HepG2 (cell line): ENCODE data around the gene C19orf38. TPM values are rescaled to one million over a fixed set of nuclear protein-coding genes. Genes with fewer than 3 reads are reported as not detected.
"Not testable (repeated sequence)": the region's sequence is repeated elsewhere in the genome, so short reads cannot be mapped to it uniquely, and the experiment has no call there.

Experiments
- ATAC-seq: fragments of 200-7000 bp; cut with Tn5 transposase; 3 replicates; pipeline ENCODE4 v1.9.1; 2020; ENCODE audit warnings: mild to moderate bottlenecking, moderate library complexity
- BruUV-seq: library from RNA; stranded (reverse); fragments of 400-500 nt; replicated peaks from 2 replicates; lab custom pipeline; 2021; lab: Mats Ljungman, UMichigan
- CTCF ChIA-PET: fragments of 300-600 bp; formaldehyde crosslinking; extraction: SDS; loops from one replicate; lab custom pipeline; 2021; ENCODE audit warnings: low total read pairs, inconsistent platforms, low intra/inter-chr PET ratio; lab: Yijun Ruan, JAX
- POLR2A ChIA-PET: fragments of 350-600 bp; sonication (Branson Sonifier 250); formaldehyde crosslinking; loops from one replicate; lab custom pipeline; 2020; ENCODE audit warnings: antibody characterized with exemption, inconsistent platforms; lab: Yijun Ruan, JAX
- DNase-seq: peaks from one replicate; pipeline ENCODE4 v3.0.0-alpha.2; 2015; ENCODE audit warnings: low spot score
- FAIRE-seq: peaks from 3 replicates; lab custom pipeline; 2011; peaks lifted over from hg19 to GRCh38; lab: Jason Lieb, UNC
- H2AFZ ChIP-seq: one replicate; pipeline ENCODE4 v1.6.1; 2011; ENCODE audit warnings: low read length, inconsistent platforms
- H3K27ac ChIP-seq: fragments of 300-600 bp; 3 replicates; pipeline ENCODE4 v1.8.0; 2011; ENCODE audit warnings: mixed run types, mild to moderate bottlenecking, mixed read lengths, low read length, inconsistent platforms; ENCODE audit not compliant: insufficient read depth; ENCODE audit errors: extremely low read length
- H3K27me3 ChIP-seq, 2 experiments: fragments of 200-600 bp in 1 of 2; 2 replicates in 1 of 2; 3 replicates in 1 of 2; pipeline versions ENCODE4 v1.6.0 to v1.8.0; 2011; ENCODE audit warnings: low read length in 2 of 2, mild to moderate bottlenecking in 2 of 2, moderate library complexity in 2 of 2, inconsistent platforms in 1 of 2; ENCODE audit not compliant: insufficient read depth in 2 of 2, control insufficient read depth in 1 of 2
- H3K36me3 ChIP-seq, 2 experiments: fragments of 200-600 bp in 1 of 2; replicated peaks in 1 of 2; 2 replicates in 1 of 2; 3 replicates in 1 of 2; pipeline versions ENCODE4 v1.5.1 to v1.8.0; 2011; ENCODE audit warnings: low read length in 2 of 2, inconsistent platforms in 1 of 2; ENCODE audit not compliant: insufficient read depth in 2 of 2, control insufficient read depth in 1 of 2
- H3K4me1 ChIP-seq: 2 replicates; pipeline ENCODE4 v1.5.1; 2012; ENCODE audit warnings: low read length, inconsistent platforms; ENCODE audit not compliant: insufficient read depth
- H3K4me2 ChIP-seq: 2 replicates; pipeline ENCODE4 v1.6.0; 2011; ENCODE audit warnings: low read depth, low read length, inconsistent platforms
- H3K4me3 ChIP-seq, 3 experiments: fragments of 200-600 bp in 1 of 3; sonication (generic), shearing (Covaris generic) in 1 of 3; replicated peaks in 1 of 3; 2 replicates each; pipeline ENCODE4 v1.5.1; 2011 to 2016; ENCODE audit warnings: low read length in 3 of 3, inconsistent platforms in 2 of 3, low read depth in 2 of 3, mild to moderate bottlenecking in 2 of 3, control low read depth in 1 of 3, mixed read lengths in 1 of 3; ENCODE audit not compliant: insufficient read depth in 1 of 3
- H3K79me2 ChIP-seq: one replicate; pipeline ENCODE4 v1.6.1; 2011; ENCODE audit warnings: low read length, inconsistent platforms; ENCODE audit not compliant: insufficient read depth
- H3K9ac ChIP-seq: 2 replicates; pipeline ENCODE4 v1.6.0; 2011; ENCODE audit warnings: mild to moderate bottlenecking, low read depth, low read length, inconsistent platforms; ENCODE audit not compliant: insufficient read depth
- H3K9me3 ChIP-seq: 2 replicates; pipeline ENCODE4 v1.5.1; 2012; ENCODE audit warnings: mild to moderate bottlenecking, low read length
- H4K20me1 ChIP-seq: 2 replicates; pipeline ENCODE4 v1.6.0; 2011; ENCODE audit warnings: inconsistent platforms, mild to moderate bottlenecking, low read length, moderate library complexity; ENCODE audit not compliant: insufficient read depth
- CREB1 ChIP-seq, 2 experiments: fragments of 450-650 bp in 1 of 2; IDR thresholded peaks; 2 replicates each; pipeline ENCODE4 v1.6.1; 2016 to 2017; ENCODE audit warnings: control low read depth in 1 of 2, mild to moderate bottlenecking in 1 of 2, missing compliant biosample characterization in 1 of 2, missing genetic modification characterization in 1 of 2
- GATAD2A ChIP-seq: IDR thresholded peaks from 2 replicates; pipeline ENCODE4 v1.6.1; 2016
- KMT2A ChIP-seq: sonication (generic); formaldehyde crosslinking; IDR thresholded peaks from 2 replicates; pipeline ENCODE4 v1.4.0; 2020; ENCODE audit warnings: missing genetic modification reagents
- RAD21 ChIP-seq: fragments of 450-650 bp; formaldehyde crosslinking; IDR thresholded peaks from 2 replicates; pipeline ENCODE4 v1.5.0; 2020; ENCODE audit warnings: mild to moderate bottlenecking
- YY1 ChIP-seq: IDR thresholded peaks from 2 replicates; pipeline ENCODE4 v1.6.1; 2011; ENCODE audit warnings: low read length, low read depth, moderate library complexity, mild to moderate bottlenecking; ENCODE audit not compliant: insufficient read depth, insufficient replicate concordance
- ZNF121 ChIP-seq: sonication (generic); formaldehyde crosslinking; IDR thresholded peaks from 2 replicates; pipeline ENCODE4 v1.5.0; 2020; ENCODE audit warnings: mild to moderate bottlenecking, missing genetic modification reagents
- ZNF740 ChIP-seq: sonication (generic); formaldehyde crosslinking; IDR thresholded peaks from 2 replicates; pipeline ENCODE4 v1.4.0; 2020; ENCODE audit warnings: missing genetic modification reagents
- ZNF800 ChIP-seq: sonication (generic); formaldehyde crosslinking; IDR thresholded peaks from 2 replicates; pipeline ENCODE4 v1.4.0; 2020; ENCODE audit warnings: missing genetic modification reagents
- WGBS: methylation state at CpG from one replicate; pipeline ENCODE4 v1.1.6; 2017; ENCODE audit warnings: low lambda C conversion rate; 5-methylcytosine and 5-hydroxymethylcytosine counted together
- in situ Hi-C: cut with HindIII; loops from 2 replicates; pipeline ENCODE4 v1.10.0; 2017; ENCODE audit warnings: low pct_unique_long_range_greater_than_20kb; ENCODE audit not compliant: extremely low pct_ligation_motif_present
- intact Hi-C: fragments of 100-400 bp; cut with micrococcal nuclease; formaldehyde crosslinking; loops from one replicate; pipeline ENCODE4 v1.10.0; 2022; ENCODE audit not compliant: unreplicated experiment
- polyA plus RNA-seq, 8 experiments: library from polyadenylated mRNA; depleted of rRNA in 3 of 8; stranded (reverse) in 7 of 8; unstranded in 1 of 8; fragments of >200 nt; fragmentation: Illumina TruSeq in 4 of 8; extraction: Trizol in 4 of 8; gene quantifications; 2 replicates each; pipeline versions ENCODE4 v1.2.1 to v1.2.3, GENCODE V29; 2011 to 2016; ENCODE audit warnings: low read depth in 4 of 8, missing spikeins in 1 of 8, mixed read lengths in 1 of 8; ENCODE audit not compliant: insufficient read depth in 1 of 8
- total RNA-seq, 5 experiments: library from RNA; depleted of rRNA; stranded (reverse); fragments of >200 nt; fragmentation: Illumina TruSeq; extraction: Trizol; gene quantifications; 2 replicates each; pipeline ENCODE4 v1.2.3, GENCODE V29; 2016; ENCODE audit warnings: low read depth in 1 of 5
- TF ChIP-seq, protein P1 (sequence below): sonication (generic); formaldehyde crosslinking; IDR thresholded peaks from 2 replicates; pipeline ENCODE4 v1.4.0; 2020; ENCODE audit warnings: mild to moderate bottlenecking, missing genetic modification reagents
- TF ChIP-seq, protein P2 (sequence below): sonication (generic); formaldehyde crosslinking; IDR thresholded peaks from 2 replicates; pipeline ENCODE4 v1.4.0; 2020; ENCODE audit warnings: missing genetic modification reagents

C19orf38 gene
- total and polyA plus RNA-seq, 2 of the 13 experiments (the other 11 are each of a cell fraction or from before 2014, with no cell fraction given) = 0.11 TPM; not detected in 1

DNA sequence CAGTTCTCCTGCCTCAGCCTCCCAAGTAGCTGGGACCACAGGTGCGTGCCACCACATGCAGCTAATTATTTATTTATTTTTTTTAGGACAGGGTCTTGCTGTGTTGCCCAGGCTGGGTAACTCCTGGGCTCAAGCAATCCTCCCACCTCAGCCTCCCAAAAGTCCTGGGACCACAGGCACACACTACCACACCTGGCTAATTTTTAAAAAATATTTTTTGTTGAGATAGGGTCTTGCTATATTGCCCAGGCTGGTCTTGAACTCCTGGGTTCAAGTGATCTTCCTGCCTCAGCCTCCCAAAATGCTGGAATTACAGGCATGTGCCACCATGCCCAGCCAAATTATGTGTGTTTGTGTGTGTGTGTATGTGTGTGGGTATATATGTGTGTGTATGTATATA lies 8.7 kb downstream of the C19orf38 start:
- H3K27me3 ChIP-seq, POLR2A ChIA-PET, CTCF ChIA-PET, H2AFZ ChIP-seq, H3K27ac ChIP-seq, H4K20me1 ChIP-seq, H3K9ac ChIP-seq, H3K4me2 ChIP-seq, ATAC-seq, intact Hi-C loops, FAIRE-seq, H3K36me3 ChIP-seq, H3K79me2 ChIP-seq, DNase-seq, in situ Hi-C loops, H3K9me3 ChIP-seq, H3K4me3 ChIP-seq, BruUV-seq: not testable (repeated sequence)
- H3K4me1 ChIP-seq = peaks cover 35% of the 10 kb centered on the region
- WGBS = 45% methylated on average over 1 of the region's 1 CpG
- 0 out of 2 replicates have a peak, but pooled peaks have one; percentile 30 for TF ChIP-seq ZNF121 (CRISPR knock-in tag)

- in situ Hi-C loops = no loop called here
- TF ChIP-seq, protein P1, sequence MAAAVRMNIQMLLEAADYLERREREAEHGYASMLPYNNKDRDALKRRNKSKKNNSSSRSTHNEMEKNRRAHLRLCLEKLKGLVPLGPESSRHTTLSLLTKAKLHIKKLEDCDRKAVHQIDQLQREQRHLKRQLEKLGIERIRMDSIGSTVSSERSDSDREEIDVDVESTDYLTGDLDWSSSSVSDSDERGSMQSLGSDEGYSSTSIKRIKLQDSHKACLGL = no peak
- TF ChIP-seq KMT2A = no peak
- TF ChIP-seq GATAD2A (CRISPR knock-in tag) = 0 out of 2 replicates have a peak, but pooled peaks have one; percentile 19
- no peak for TF ChIP-seq CREB1 (IDR thresholded peaks at IDR 0.05)
- TF ChIP-seq CREB1 (CRISPR knock-in tag; IDR thresholded peaks at IDR 0.05) = no peak
- TF ChIP-seq RAD21 (CRISPR knock-in tag) = no peak
- peak; percentile 35; the same call in 1 of the 2 replicates for TF ChIP-seq ZNF740 (CRISPR knock-in tag)
- no peak for TF ChIP-seq ZNF800 (CRISPR knock-in tag)
- peak; percentile 35 for TF ChIP-seq YY1
- TF ChIP-seq, protein P2, sequence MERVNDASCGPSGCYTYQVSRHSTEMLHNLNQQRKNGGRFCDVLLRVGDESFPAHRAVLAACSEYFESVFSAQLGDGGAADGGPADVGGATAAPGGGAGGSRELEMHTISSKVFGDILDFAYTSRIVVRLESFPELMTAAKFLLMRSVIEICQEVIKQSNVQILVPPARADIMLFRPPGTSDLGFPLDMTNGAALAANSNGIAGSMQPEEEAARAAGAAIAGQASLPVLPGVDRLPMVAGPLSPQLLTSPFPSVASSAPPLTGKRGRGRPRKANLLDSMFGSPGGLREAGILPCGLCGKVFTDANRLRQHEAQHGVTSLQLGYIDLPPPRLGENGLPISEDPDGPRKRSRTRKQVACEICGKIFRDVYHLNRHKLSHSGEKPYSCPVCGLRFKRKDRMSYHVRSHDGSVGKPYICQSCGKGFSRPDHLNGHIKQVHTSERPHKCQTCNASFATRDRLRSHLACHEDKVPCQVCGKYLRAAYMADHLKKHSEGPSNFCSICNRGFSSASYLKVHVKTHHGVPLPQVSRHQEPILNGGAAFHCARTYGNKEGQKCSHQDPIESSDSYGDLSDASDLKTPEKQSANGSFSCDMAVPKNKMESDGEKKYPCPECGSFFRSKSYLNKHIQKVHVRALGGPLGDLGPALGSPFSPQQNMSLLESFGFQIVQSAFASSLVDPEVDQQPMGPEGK (CRISPR knock-in tag) = peak; percentile 80
Measured at GRCh38 chr19:10858204-10858828, 10.1 kb downstream of the C19orf38 start.

More at GRCh38 chr19:10858204-10858828, 10.1 kb downstream of the C19orf38 start:
- H2AFZ ChIP-seq = no peak overlapping the region
- FAIRE-seq (no peak), DNase-seq (no peak), ATAC-seq (peak; percentile 22; the same call in 1 of the 3 replicates)
- POLR2A ChIA-PET = interaction anchor here (1.2 kb wide), 1 partner anchor 22 kb away, joined by 5 read pairs; the partner anchor contains the start of gene TMED1
- H3K9me3 ChIP-seq = no peaks in the 10 kb centered on the region
- CTCF ChIA-PET = interaction anchor here (1.2 kb wide), 1 partner anchor 141 kb away, joined by 3 read pairs; the partner anchor contains the start of gene DNM2
- H3K4me2 ChIP-seq = no peak overlapping the region
- H3K27ac ChIP-seq = no peak overlapping the region
- no peaks in the 10 kb centered on the region for H3K36me3 ChIP-seq
- H3K79me2 ChIP-seq = no peaks in the 10 kb centered on the region
- WGBS = 46% methylated on average over 2 of the region's 4 CpGs
- no peak overlapping the region for H3K9ac ChIP-seq
- intact Hi-C loops = loop anchor here (1.0 kb wide), 1 partner anchor 141 kb away; no protein-coding TSS in a partner anchor
- no peaks in the 10 kb centered on the region for H3K27me3 ChIP-seq
- peaks cover 30% of the 10 kb centered on the region for H3K4me1 ChIP-seq
- H3K4me3 ChIP-seq = no peak overlapping the region
- H4K20me1 ChIP-seq = no peaks in the 10 kb centered on the region
- BruUV-seq = no TSS peak
